ENCODE measurements around the gene HSDL1.

HSDL1 gene

DNA sequence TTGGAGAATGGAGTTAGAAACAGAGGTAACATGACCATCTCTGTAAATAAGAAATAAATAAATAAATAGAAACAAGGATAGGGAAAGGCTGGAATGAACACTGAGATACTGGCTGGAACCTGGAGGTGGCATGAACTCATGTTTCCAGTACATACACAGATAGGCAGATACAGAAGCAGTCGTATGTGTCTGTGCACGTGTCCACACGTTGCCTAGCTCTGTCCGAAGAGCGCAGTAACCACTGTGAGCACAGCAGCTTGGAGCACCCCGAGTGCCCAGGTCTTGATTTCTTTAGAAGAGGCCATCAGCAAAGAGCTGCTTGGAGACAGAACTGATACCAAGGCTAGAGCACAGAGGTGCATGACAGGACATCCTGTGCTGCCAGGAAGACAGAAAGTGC lies 65.3 kb downstream of the HSDL1 start:
- no peak for DNase-seq

DNA sequence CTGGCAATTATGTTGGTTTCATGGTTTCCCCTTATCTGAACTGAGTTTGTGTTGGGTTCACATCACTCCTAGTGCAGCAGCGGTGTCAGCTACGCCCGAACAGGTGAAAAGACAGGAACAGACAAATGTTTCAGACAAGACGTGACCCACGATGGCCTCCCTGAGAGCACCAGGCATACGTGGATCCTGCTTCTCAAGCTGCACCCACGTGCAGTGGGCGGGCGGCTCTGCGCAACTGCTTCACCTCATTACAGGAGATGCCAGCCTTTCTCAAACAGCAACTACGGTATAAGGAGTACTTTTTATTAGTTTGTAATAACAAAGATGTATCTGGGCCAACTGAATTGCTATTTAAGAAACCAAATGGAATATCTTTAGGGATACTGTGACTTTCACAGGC lies 69.6 kb downstream of the HSDL1 start:
- no peak for DNase-seq

DNA sequence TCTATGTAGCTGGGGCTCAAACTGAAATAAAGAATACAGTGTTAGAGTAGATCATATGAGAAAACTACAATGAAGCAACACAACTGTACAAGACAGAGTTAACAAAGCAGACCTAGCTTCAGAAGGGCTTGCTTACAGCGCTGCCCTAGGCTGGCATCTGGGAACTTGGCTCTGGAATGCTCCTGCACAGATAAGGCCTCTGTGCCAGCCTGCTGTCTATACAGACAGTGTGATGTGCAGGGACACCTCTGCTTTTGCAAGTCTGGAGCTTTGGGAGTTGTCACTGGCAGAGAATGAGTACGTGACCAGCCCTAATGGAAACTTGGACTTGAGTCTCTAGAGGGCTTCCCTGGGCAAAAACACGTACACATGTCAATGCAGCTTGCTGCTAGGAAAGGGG lies 70.3 kb downstream of the HSDL1 start:
- DNase-seq, result no peak

Measured in NCI-H2107 (cell line).